GM12878 (cell line): ENCODE results near the gene TAS2R42.

Experiments used
- BRCA1 ChIP-seq: IDR thresholded peaks from 2 replicates; pipeline ENCODE4 v1.6.1; 2011; ENCODE audit warnings: low read depth, low read length, improper control_type of control experiment
- CBX3 ChIP-seq: fragments of 200-600 bp; sonication (generic); IDR thresholded peaks from 2 replicates; pipeline ENCODE4 v1.6.1; 2016; ENCODE audit warnings: low read depth, borderline replicate concordance
- NBN ChIP-seq: fragments of 450-650 bp; IDR thresholded peaks from 2 replicates; pipeline ENCODE4 v1.6.1; 2016
- NFIC ChIP-seq: IDR thresholded peaks from 2 replicates; pipeline ENCODE4 v1.6.1; 2012; ENCODE audit warnings: low read depth, mild to moderate bottlenecking, inconsistent platforms, low read length, moderate library complexity
- RFX5 ChIP-seq: IDR thresholded peaks from 2 replicates; pipeline ENCODE4 v1.6.1; 2011; ENCODE audit warnings: low read depth, low read length, improper control_type of control experiment
- SPI1 ChIP-seq: IDR thresholded peaks from 2 replicates; pipeline ENCODE4 v1.6.1; 2011; ENCODE audit warnings: low read depth, mild to moderate bottlenecking, low read length, moderate library complexity, borderline replicate concordance; ENCODE audit not compliant: insufficient read depth
- SRF ChIP-seq, 2 experiments: IDR thresholded peaks; 2 replicates each; pipeline ENCODE4 v1.6.1; 2011; ENCODE audit warnings: low read depth in 2 of 2, low read length in 2 of 2, mild to moderate bottlenecking in 1 of 2, moderate library complexity in 1 of 2
- TF ChIP-seq, protein P1 (sequence below): IDR thresholded peaks from 2 replicates; pipeline ENCODE4 v1.6.1; 2012; ENCODE audit warnings: low read depth, low read length, improper control_type of control experiment

DNA sequence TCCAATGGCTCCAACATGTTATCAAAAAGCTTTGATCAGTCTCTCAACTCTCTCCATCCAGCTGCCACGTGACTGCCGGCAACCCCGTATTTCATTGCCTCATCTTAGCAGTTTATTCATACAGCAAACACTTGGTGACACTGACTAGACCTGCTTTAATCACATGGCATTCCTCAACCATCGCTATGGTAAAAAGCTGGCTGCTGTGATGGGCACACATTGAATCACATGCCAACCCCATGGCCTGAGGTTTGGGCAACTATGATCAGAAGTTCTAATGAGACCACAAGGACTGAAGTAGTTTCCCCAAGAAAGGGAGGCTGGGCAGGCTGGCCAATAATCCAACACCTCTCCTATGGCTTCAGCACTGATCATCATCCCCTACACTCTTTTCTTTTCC lies 40.6 kb upstream of the TAS2R42 start:
- TF ChIP-seq, protein P1, sequence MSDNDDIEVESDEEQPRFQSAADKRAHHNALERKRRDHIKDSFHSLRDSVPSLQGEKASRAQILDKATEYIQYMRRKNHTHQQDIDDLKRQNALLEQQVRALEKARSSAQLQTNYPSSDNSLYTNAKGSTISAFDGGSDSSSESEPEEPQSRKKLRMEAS, result no peak
- TF ChIP-seq NFIC (no peak), BRCA1 (no peak), CBX3 (no peak), NBN (no peak), RFX5 (no peak), SRF (IDR thresholded peaks at IDR 0.05; ENCODE audit: low read depth in 2 of 2, low read length in 2 of 2) (no peak), SPI1 (no peak)
